ENCODE results near the gene SLC7A4.

- TF ChIP-seq EZH2 (IDR thresholded peaks at IDR 0.05; ENCODE audit: borderline replicate concordance, low read depth, low read length, severe bottlenecking): no peak
- TF ChIP-seq CTCF (IDR thresholded peaks at IDR 0.05; ENCODE audit: borderline replicate concordance, extremely low read depth, low read length, poor library complexity, severe bottlenecking): no peak
These were observed 30.6 kb downstream of the SLC7A4 start, which contains the start of gene THAP7 for GRCh38 chr22:21001601-21002325.

Measured in DND-41 (cell line).